Bronchial smooth muscle cell (primary cell): Measurements from ENCODE around the gene RBMY1A1. TPM values are rescaled to one million over a fixed set of nuclear protein-coding genes. Genes with fewer than 3 reads are reported as not detected.

Source experiments
- total RNA-seq: library from RNA; depleted of rRNA; stranded (reverse); fragments of >200 nt; gene quantifications from 2 replicates; pipeline ENCODE4 v1.2.1, GENCODE V29; 2014

The RBMY1A1 gene
- total RNA-seq = not detected in 2 replicates

DNA sequence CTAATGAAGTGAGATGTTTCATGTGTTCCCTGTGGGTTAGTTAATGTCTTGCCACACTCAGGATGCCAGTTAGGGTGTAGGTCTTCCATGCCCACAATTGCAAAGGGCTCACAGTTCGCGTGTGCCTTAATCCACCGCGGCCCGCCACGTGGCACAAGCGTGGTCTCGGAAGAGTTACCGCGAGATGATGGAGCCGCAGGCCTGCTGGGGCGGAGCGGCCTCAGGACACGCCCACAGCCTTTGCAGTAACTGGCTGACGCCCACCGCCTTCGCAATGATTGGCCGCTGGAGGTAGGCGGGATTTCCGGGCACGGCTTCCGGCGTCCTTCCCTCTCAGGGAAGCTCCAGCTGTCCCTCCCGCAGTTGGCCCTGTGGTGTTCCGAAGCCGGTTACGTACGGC lies at the start of gene RBMY1A1:
Gene RBMY1A1 (plus strand): TSS at position 301 of the 400 bp plus-strand sequence. CDS start 2,013 bp downstream, outside the sequence.

GRCh38 chrY:21511038-21511437 lies 23.6 kb upstream of the RBMY1A1 start, which contains the start of gene RBMY1B:
Gene RBMY1B, plus strand, starts transcription at chrY:21511338. Its CDS starts 2,013 bp downstream, at chrY:21513351.

Other genes starting within 250 kb of the RBMY1A1 start
- not detected in 2 replicates for gene RBMY1B, start 23.5 kb upstream of the RBMY1A1 start, total RNA-seq